ENCODE results near the gene DGLUCY. TPM values are rescaled to one million over a fixed set of nuclear protein-coding genes. Genes with fewer than 3 reads are reported as not detected.

The DGLUCY gene
- total and polyA plus RNA-seq, 2 experiments from 2014 or later, result 44.8 to 51.3 TPM

DNA sequence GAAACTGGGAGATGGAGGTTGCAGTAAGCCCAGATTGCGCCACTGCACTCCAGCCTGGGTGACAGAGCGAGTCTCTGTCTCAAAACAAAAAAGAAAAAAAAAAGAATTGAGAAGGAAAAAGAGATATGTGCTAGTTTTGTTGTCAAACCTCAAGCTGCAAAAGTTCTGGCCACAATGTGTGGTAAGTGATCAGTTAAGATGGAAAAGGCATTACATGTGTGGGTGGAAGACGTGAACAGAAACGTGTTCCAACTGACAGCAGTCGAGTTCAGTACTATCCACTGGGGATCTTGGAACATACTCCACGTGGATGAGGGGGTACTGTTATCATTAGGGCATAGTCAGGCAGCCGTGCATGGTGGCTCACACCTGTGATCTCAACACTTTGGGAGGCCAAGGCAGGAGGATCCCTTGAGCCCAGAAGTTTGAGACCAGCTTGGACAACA lies 113.3 kb downstream of the DGLUCY start:
- TF ChIP-seq CTCF (IDR thresholded peaks at IDR 0.05; ENCODE audit: poor library complexity) (no peak), EZH2 (IDR thresholded peaks at IDR 0.05; ENCODE audit: borderline replicate concordance) (no peak), EZH2phosphoT487 (IDR thresholded peaks at IDR 0.05; ENCODE audit: low read depth, severe bottlenecking, unreplicated experiment) (no peak)
- no peak for DNase-seq (ENCODE audit: low spot score)
- H2AFZ ChIP-seq, result no peak overlapping the region
- no peaks in the 10 kb centered on the region for H3K4me1 ChIP-seq (ENCODE audit: insufficient read depth)
- H3K4me2 ChIP-seq, result no peak overlapping the region
- H4K20me1 ChIP-seq (ENCODE audit: insufficient read depth, poor library complexity, severe bottlenecking), result no peaks in the 10 kb centered on the region
- WGBS (ENCODE audit: low lambda C conversion rate, missing lambda C conversion rate), result 94% methylated on average over 7 of the region's 7 CpGs
- no peak overlapping the region for H3K4me3 ChIP-seq
- no peaks in the 10 kb centered on the region for H3K79me2 ChIP-seq
- no peaks in the 10 kb centered on the region for H3K36me3 ChIP-seq (replicated peaks; ENCODE audit: insufficient read depth, low read depth)
- no peaks in the 10 kb centered on the region for H3K27me3 ChIP-seq
- no peaks in the 10 kb centered on the region for H3K9me2 ChIP-seq (replicated peaks; ENCODE audit: insufficient read depth)
- no peak overlapping the region for H3K27ac ChIP-seq
- no peaks in the 10 kb centered on the region for H3K9me3 ChIP-seq (ENCODE audit: low read depth)

DNA sequence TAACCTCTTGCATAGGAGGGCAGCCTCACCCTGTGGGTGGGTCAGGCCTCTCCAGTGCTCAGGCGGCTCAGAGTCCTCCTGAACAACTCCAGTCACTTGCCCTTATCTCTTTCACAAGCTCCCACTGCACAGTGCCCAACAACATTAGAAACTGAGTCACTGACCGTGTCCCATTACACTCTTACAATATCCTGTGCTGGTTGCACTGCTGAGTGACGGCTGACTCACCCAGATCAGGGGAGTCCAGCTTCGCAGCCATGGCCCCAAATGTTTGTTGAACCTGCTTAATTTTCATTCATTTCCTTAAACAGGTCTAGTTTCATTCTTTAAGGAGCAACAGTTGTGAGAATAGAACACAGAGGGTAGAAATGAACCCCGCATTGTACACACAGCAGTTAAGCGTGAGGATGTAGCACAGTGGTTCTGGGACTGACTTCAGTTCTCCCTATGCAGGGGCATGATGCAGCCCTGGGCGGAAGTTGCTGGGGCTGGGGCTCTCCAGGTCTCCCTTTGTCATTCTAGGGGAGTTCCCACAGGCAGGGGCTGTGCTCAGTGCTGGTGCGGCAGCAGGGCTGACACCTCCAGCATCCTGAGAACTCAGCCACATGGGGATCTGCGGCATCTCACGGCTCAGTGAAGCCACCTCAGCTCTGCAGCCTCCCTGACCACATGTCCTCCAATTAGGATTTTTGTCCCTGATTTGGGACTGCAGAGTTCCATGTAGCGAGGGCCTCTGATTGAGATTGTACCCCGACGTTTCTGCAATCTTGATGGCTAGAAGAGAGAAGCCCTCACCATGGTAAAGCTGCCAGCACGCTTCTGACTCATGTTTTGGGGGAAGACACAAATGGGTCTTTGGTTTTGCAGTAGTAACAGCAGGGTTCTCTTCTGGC lies 114.5 kb downstream of the DGLUCY start:
- Histone ChIP-seq H4K20me1 (ENCODE audit: insufficient read depth, poor library complexity, severe bottlenecking) (no peaks in the 10 kb centered on the region), H3K79me2 (no peaks in the 10 kb centered on the region), H3K4me3 (no peak overlapping the region), H3K9me3 (ENCODE audit: low read depth) (no peaks in the 10 kb centered on the region), H3K36me3 (replicated peaks; ENCODE audit: insufficient read depth, low read depth) (no peaks in the 10 kb centered on the region), H3K9me2 (replicated peaks; ENCODE audit: insufficient read depth) (no peaks in the 10 kb centered on the region), H3K4me2 (no peak overlapping the region), H3K4me1 (ENCODE audit: insufficient read depth) (no peaks in the 10 kb centered on the region), H3K27me3 (no peaks in the 10 kb centered on the region), H3K27ac (no peak overlapping the region), H2AFZ (no peak overlapping the region)
- 94% methylated on average over 14 of the region's 14 CpGs for WGBS (ENCODE audit: low lambda C conversion rate, missing lambda C conversion rate)
- no peak for DNase-seq (ENCODE audit: low spot score)
- TF ChIP-seq EZH2 (IDR thresholded peaks at IDR 0.05; ENCODE audit: borderline replicate concordance), result no peak
- no peak for TF ChIP-seq EZH2phosphoT487 (IDR thresholded peaks at IDR 0.05; ENCODE audit: low read depth, severe bottlenecking, unreplicated experiment)
- TF ChIP-seq CTCF (IDR thresholded peaks at IDR 0.05; ENCODE audit: poor library complexity), result no peak

GRCh38 chr14:91229005-91229382 lies 115.1 kb downstream of the DGLUCY start:
- Histone ChIP-seq H3K27me3 (no peaks in the 10 kb centered on the region), H4K20me1 (ENCODE audit: insufficient read depth, poor library complexity, severe bottlenecking) (no peaks in the 10 kb centered on the region), H3K79me2 (no peaks in the 10 kb centered on the region), H3K4me3 (no peak overlapping the region), H3K27ac (no peak overlapping the region), H3K4me1 (ENCODE audit: insufficient read depth) (no peaks in the 10 kb centered on the region), H2AFZ (no peak overlapping the region), H3K9me2 (replicated peaks; ENCODE audit: insufficient read depth) (no peaks in the 10 kb centered on the region), H3K9me3 (ENCODE audit: low read depth) (no peaks in the 10 kb centered on the region), H3K36me3 (replicated peaks; ENCODE audit: insufficient read depth, low read depth) (no peaks in the 10 kb centered on the region), H3K4me2 (no peak overlapping the region)
- TF ChIP-seq EZH2phosphoT487 (IDR thresholded peaks at IDR 0.05; ENCODE audit: low read depth, severe bottlenecking, unreplicated experiment) (no peak), EZH2 (IDR thresholded peaks at IDR 0.05; ENCODE audit: borderline replicate concordance) (no peak), CTCF (IDR thresholded peaks at IDR 0.05; ENCODE audit: poor library complexity) (no peak)
- DNase-seq (ENCODE audit: low spot score), result no peak
- 91% methylated on average over 1 of the region's 1 CpG for WGBS (ENCODE audit: low lambda C conversion rate, missing lambda C conversion rate)
